CD4-positive, alpha-beta T cell treated with Interleukin-12 subunit alpha and Interleukin-12 subunit beta, for 1 hour (primary cell): ENCODE results near the gene PPP2R5E.

Experiments used
- DNase-seq: peaks from one replicate; pipeline ENCODE4 v3.0.0-alpha.2; 2020

Gene PPP2R5E

DNA sequence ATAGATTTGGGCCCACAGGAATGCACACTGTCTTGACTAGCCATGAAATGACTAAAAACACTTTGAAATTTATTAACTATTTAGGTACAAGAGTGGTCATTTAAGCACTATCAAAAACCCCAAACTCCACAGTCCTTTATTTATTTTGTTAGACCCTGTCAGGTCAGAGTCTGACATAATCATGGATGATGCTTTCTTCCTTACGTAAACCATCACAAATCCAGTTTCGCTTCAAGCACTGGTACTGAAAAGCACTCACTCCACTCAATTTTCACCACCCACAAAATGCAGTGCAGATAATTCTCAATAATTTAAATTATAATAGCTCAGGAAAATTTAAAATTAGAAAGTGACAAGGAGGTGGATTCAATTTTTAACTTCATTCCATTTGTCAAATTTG lies 25.8 kb downstream of the PPP2R5E start:
- no peak for DNase-seq

DNA sequence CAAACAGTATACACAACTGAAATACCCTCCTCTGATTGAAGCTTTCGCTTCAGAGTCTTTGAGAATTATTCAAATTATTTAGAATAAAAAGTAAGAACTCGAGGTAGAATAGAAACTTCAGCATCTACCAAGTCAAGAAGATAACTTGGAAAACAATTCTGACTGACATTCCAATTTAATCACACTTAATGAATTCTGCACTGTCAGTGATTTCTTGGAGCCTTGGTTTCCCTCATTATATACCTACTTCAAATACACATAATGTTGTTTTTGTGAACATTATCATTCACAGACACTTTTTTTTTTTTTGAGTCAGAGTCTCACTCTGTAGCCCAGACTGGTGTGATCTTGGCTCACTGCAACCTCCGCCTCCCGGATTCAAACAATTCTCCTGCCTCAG lies 27.9 kb downstream of the PPP2R5E start:
- no peak for DNase-seq

DNA sequence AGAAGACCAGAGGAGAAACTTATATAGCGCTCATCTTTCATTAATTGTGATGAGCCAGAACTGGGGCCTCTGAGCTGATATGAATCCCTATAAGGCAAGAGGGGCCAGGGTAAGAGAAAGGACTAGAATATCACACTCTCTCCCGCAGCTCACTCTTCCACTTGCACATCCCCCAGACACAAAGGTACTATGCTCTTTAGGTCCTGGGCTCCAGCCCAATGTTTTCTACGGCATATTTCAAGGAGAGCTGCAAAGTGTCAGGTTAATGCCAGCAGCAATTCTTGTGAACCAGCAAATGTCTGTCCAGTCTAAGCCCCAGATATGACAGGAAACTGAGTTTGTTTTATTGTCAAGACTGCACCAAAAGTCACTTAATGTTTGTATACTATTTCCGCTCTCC lies 29.4 kb downstream of the PPP2R5E start:
- no peak for DNase-seq

DNA sequence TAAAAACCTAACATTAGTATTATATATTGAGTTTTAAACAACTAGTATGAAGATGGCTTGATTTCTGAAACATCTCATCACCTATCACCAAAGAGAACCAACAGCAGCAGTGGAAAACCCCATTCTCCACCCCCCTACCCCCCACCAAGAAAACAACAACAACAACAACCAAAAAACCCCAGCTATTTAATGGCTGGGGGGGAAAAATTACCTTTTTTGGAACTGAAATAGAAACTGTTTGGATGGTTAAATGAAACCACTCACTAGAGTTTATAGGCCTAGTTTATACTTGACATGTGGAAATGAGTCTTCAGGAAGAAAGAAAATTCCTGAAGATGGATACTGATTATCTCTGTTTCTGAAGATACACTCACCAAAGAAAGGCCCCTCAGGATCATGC lies 30.3 kb downstream of the PPP2R5E start:
- peak; percentile 4 for DNase-seq

DNA sequence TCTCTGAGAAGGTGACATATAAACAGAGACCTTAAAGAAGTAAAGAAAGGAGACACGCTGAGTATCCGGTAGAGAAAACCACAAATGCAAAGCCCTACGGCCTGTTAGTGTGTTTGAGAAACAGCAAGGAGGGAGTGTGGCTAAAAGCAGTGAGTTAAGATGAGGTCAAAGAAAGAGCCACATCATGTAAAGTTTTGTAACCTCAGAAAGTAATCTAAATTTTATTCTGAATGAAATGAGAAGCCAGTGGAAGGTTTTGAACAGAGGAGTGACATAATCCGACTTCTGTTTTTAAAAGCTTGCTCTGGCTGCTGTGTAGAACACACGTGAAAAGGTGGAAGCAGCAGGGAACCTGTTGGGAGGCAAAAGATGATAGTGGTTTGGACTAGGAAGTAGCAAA lies 32.6 kb downstream of the PPP2R5E start:
- peak; percentile 17 for DNase-seq

DNA sequence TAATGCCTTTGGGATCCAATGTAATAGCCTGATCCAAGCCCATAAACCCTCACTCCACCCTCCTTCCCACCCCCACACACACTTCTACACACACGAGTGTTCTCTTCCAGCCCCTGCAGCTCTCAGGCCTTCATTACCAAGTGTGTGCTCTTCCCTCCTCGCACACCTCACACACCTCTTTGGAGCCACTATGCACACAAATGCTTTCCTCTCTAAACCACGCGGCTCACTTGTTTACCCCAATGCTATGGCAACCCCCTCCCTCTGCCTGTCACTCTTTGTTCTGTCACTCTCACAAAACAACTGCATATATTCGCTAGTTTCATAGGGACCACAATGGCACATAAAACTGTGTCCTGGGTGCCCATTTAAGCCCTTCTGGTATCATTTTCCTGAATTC lies 35.1 kb downstream of the PPP2R5E start:
- DNase-seq = peak; percentile 33

DNA sequence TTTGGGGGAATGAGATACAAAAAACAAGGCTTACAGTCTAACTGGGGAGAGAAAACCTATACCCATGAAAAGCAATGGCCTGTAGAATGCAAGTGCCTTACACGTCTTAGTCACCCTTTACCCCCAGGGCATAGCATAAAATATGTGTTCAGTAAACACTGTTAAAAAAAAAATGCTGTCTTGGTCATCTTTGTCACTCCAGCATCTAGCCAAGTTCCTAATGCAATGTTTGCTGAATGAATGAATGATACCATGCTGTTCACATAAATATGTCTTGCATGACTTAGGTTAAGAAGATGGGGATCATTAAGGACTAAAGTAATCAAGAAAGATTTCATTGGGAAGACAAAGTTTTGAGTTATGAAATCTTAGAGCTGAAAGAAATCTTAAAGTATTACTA lies 38.5 kb downstream of the PPP2R5E start:
- DNase-seq = no peak

DNA sequence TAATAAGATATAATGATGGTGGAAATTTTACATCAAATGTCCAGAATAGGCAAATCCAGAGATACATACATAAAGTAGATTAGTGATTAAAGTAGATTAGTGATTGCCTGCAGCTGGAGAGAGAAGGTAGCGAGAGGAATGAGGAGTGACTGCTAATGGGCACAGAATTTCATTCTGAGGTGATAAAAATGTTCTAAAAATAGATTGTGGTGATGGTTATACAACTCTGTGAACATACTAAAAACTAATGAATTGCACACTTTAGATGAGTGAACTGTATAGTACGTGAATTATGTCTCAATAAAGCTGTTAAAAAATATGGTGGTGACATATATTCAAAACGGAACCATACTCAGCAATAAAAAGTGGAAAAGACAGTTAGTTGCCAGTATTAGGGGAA lies 41.7 kb downstream of the PPP2R5E start:
- no peak for DNase-seq

DNA sequence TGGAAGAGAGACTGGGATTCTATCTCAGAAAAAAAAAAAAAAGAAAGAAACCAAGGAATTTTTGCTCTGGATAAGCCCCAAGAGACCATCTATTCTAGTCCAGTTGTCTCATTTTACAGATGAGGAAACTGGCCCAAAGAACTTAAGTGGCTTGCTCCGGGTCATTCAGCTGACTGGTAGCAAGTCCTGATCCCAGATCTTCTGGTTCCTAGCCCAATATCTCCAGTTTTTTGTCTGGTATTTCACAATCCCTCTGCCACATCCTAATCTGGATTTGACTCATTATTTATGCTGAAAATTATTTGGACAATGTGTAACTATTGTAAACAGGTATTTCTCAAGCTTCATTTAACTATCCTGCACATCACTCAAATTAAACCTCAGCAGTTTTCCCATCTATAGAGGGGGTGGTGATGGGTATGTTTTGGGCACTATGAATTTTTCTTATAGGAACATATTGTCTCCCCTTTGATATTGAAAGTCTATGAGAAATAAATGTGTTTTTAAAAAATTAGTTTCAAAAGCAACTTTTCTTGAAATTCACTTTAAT lies 43.4 kb downstream of the PPP2R5E start:
- no peak for DNase-seq

DNA sequence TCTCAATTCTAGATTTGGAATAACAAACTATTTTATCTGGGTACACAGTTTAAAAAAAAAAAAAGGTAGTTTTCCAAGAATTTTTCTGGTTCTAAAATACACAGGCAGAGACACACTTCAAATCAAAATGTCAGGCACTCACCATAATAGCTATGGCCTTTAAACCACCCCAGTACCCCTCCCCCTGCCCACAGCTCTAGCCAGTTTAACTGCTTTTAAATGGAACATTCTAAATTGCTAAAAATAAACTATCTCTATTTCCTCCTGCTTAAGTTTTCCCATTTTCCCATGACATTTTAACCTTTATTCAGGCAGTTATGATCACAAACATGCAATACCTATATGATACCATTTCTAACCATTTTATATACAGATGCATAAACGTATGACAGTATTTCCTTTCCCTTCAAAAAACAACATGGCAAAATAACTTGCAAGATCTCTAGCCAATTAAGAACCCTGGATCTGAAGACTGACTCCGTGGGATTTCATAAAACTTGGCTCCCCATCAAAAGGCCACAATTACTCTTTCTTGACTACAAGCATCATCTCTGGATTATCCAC lies 46.3 kb downstream of the PPP2R5E start:
- DNase-seq = no peak

DNA sequence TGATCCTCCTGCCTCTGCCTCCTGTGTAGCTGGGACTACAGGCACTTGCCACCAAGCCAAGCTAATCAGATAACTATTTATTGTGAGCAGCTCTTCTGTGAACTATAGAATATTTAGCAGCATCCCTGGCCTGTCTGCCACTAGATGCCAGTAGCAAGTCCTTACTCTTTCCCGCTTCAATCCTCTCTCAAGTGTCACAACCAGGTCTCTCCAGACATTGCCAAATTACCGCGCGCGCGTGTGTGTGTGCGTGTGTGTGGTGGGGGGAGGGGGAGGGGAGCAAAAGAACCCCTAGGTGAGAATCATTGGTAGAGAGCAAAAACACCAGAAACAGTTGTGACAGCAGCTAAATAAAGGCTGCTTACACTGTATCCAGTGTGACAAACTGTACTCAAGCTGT lies 49.9 kb downstream of the PPP2R5E start:
- DNase-seq = no peak

DNA sequence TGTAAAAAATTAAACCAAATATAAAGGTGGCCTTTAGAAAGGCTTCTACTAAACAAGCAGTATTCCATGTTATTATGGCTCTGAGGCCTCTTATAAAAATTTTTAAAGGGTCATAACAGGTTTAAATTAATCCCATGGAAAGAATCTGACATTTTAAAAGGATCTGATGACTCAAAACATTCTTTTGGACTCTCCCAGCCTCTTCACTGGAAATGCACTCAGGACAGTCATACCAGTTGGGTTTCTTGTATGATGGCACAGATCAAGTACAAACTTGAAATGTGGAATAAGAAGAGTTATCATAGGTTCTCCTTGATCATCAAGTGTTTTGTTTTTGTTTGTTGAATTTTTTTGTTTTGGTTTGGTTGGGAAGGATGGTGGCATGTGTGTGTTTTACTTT lies 50.8 kb downstream of the PPP2R5E start:
- DNase-seq = no peak

DNA sequence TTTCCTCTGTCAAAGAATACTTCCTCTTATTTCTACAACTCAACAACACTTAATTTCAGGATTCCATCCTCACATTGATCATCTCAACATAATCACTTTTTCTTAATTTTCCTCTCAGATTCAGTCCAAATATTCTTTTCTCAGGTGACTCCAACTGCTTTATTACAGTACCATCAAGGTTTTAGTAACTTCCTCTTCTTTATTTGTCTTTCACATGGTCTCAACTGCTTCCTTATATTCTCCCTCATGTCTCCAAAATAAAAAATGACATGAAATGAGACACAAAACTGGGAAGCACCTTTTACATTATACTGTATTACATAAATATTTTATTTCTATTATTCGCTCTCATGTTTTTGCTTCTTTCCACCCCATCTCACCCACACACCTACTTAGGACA lies 55.5 kb downstream of the PPP2R5E start:
- no peak for DNase-seq

DNA sequence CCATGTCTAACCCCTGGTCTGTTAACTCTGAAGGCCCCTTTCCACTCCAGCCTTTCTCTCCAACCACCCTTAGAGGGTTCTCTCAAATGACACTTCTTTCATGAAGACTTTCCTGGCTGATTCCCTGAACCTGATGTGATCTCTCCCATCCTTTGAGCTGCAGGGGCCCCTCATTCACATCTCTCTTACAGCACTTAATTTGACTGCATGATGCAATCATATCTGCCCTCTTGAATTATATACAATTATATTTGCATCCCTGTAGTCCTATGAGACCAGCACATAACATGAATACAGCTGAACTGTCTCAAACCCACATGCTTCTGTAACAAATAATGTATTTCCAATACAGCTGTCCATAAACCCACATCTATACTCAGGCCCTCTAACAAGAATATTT lies 56.4 kb downstream of the PPP2R5E start:
- DNase-seq = no peak

DNA sequence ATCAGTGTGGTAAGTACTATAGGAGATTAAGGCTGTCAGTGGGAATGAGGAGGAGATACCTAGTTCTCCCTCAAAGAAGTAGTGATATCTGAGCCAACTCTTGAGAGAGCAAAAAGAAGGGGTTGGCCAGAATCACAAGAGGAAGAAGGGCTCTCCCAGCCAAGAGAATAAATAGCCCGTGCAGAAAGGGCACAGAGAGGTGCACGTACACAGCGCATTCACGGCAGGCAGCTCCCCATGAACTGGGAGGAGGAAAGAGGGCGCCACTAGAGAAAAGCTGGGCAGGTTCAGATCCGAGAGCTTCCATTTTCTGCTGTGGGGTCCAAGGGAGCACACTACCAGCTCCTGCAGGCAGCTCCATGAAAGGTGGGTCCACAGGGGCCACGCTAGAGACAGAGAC lies 59.9 kb downstream of the PPP2R5E start:
- no peak for DNase-seq

DNA sequence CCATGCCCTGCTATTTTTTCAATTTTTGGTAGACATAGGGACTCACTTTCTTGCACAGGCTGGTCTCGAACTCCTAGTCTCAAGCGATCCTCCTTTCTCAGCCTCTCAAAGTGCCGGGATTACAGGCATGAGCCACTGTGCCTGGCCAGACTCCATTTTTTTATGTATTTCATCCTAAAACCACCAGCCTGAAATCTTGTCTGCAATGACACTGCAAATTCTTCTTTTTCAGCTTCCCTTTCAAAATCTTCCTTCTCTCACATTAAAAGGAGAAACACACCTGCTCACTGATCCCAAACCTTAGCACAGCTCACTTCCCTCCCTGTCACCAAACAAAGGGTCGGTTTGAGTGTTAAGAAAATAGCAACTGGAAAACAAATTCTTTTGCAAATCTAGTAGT lies 62.6 kb downstream of the PPP2R5E start:
- DNase-seq = no peak

DNA sequence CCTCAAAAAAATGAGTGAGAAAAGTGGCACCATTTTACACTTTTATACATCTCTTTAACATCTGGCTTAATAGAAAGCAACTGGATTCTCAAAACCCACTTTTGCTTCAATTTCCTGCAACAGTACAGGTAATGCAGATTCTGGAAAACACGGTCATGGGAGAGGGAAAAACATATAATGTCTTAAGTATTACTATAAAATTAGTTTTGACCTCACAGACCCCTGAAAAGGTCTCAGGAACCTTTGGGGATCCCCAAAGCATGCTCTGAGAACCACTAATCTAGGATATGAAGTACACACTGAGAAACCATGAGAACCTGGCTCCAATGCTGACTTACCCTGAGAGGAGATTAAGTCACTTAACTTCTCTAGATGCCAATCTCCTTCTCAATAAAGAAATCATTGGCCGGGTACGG lies 64.7 kb downstream of the PPP2R5E start:
- DNase-seq = no peak

DNA sequence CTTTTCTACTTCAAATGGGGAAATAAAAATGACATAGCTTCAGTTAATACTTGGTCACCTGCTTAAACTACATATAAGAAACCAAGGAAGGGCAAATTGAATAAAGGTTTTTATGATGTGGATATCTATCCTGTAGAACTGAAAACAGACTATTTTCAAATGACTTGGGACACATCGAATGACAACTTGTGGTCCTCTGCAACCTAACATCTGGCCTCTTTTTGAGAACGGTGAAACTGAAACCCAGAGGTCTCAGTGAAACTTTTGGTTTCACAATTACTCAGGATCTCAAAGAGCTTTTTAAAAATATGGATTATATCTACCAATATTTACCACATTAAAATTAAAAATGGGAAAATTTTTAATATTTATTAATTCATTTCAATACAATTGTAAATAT lies 65.2 kb downstream of the PPP2R5E start:
- DNase-seq = peak; percentile 40

DNA sequence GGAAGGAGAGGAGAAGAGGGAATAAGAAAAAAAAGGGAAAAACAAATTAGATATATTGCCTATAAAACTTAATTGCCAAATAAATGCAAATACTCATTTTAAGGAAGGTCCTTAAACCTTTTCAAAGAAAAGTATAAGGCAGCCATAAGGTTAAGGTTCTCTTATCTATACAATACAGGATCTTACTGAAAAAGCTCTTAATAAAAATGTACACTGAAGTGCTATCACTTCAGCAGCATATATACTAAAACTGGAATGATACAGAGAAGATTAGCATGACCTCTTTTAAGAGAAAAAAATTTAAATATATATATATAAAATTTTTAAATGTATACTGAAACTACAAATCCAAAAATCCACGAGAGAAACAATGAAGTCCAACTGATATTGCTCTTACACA lies 65.6 kb downstream of the PPP2R5E start:
- no peak for DNase-seq

DNA sequence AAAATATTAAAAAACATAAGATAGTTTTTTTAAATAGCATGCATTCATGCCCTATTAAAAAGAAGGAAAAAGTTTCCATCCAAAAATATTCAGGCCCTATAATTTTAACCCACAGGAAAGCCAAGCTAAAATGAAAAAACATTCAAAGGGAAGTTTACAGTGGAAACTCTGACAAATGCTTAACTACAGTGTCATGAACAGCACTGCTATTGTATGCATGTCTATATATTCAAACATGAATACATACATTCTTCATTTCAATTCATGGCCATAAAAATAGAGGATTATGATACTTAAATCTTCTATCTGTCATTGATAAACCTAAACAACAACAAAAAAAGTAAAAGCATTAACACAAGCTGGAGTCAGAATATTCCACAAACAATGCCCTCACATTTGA lies 67.4 kb downstream of the PPP2R5E start:
- DNase-seq = no peak

DNA sequence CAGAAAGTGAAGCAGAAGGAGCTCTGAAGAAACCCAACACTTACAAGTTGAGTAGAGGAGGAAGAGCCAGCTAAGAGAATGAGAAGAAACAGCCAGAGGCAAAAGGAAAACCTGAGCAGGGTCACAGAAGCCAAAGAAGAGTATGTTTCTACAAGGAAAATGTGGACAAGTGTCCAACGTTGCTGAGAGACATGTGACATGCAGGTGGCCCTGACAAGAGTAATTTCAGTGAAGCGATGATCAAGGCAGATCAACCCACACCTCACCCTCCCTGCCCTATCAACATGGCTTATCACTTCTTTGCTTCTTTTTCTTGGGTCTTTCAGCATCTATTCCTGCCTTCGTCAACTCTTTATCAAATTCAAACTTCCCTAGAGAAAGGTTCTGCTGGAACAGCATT lies 68.3 kb downstream of the PPP2R5E start:
- DNase-seq = no peak

DNA sequence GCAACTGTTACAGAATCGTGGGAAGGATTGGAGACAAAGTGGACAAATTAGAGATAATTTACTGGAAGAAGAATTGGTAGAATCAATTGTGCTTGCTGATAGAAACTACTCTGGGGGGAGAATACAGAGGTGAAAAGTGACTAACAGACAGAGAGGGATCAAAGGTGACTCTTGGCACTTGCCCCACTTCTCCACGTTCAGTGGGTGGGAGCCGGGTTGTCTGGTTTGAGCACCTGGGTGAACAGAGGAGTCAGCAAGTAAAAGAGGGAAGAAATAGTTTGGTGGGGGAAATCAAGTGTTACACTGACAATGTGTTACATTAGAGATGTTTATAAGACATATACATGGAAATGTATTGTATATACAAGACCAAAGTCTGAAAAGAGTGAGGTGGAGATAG lies 69.1 kb downstream of the PPP2R5E start:
- no peak for DNase-seq

DNA sequence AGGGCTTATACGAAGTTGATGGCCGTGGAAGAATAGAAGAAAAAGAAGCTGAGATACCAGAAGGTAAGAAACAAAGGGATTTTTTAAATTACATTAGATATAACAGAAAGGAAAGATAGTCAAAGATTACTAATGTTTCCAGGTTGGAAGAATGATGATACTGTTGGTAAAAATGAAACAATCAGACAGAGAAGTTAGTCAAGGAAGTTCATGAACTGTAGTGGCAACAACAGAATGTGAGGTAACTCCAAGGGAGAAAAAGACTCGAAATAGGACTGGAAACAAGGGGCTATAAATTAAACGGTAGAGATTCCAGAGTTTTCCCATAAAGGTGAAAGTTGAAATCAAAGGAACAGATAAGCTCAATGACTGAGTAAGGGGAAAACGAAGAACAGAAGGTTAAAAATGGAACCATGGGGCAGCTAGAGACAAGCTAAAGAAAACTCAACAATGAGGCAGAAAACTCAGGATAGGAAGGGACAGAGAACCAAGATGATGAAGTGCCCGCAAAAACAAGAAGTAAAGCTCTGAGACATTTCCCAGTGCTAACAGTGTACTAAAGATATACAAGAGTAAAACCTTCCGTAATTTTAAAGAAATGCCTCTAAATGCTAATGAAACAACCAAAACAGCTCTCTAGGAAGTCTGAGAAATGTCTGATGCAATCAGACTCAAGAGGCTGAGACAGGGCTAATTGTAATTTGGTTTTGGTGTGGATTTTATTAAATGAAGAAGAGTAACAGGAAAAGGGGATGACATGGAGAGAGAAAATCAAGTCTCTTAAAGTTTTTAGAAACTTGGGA lies 70.0 kb downstream of the PPP2R5E start:
- no peak for DNase-seq

DNA sequence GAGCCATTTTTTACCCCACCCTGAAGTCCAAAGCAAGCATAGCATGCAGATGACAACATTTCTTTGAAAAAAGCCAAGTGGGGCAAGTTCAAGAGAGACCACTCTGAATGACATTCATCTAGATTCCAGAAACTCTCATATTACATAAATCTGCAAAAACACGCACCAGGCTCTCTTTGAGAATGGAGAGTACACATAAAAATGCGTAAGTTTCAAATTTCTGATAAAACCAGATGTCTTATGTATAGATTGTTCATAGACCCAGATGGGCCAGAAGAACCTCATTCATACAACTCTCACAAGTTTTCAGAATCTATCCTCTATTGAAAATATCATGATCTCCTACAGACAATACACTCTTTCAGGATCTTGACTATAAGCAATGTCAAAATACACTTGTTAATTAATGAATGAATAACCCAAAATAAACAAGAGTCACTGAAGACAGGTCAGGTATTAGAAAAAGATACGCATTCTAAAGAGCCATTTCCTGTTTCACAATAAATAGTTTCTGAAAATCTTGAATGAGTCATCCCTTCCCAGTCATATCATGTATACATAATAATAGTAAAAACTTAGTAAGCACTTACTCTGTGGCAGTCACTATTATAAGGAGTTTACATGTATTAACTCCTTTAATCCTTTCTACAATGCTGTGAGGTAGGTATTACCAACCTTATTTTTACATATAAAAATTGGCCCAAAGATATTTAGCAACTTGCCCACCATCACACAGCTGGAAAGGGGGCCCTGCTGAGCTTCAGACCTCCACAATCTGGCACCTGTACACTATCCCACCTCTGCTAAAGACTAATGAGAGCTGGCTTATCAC lies 72.0 kb downstream of the PPP2R5E start:
- DNase-seq = peak; percentile 15
